Inflammatory macrophage (primary cell): Measurements from ENCODE around the gene SASH3.
"Not testable (repeated sequence)": the region's sequence is repeated elsewhere in the genome, so short reads cannot be mapped to it uniquely, and the experiment has no call there.

Experiments
- DNase-seq, 2 donors: peaks; one replicate each; pipeline ENCODE4 v3.0.0-alpha.2; 2020 to 2022
- total RNA-seq, 18 experiments: gene quantifications; one replicate each; lab custom pipeline; 2026; ENCODE audit warnings: mixed read lengths in 6 of 18, inconsistent platforms in 2 of 18; lab: John Stamatoyannopoulos, UW

Gene SASH3
- total RNA-seq, result 69.4 to 224 (median 142) reads per million in 18 experiments

GRCh38 chrX:129779747-129780146, at the start of gene SASH3:
Gene SASH3 (plus strand): TSS chrX:129779949. CDS start chrX:129780098, 149 bp downstream.
- DNase-seq, result peak; percentile 76 to 84

GRCh38 chrX:129731228-129731627, 48.5 kb upstream of the SASH3 start:
- peak; percentile 64 to 78 for DNase-seq

- DNase-seq, result no peak
These were observed 46.9 kb upstream of the SASH3 start for GRCh38 chrX:129732857-129733256.

- no peak for DNase-seq
These were observed 46.4 kb upstream of the SASH3 start for GRCh38 chrX:129733335-129733734.

GRCh38 chrX:129736491-129736890, 43.3 kb upstream of the SASH3 start:
- DNase-seq, result no peak

GRCh38 chrX:129737916-129738315, 41.8 kb upstream of the SASH3 start:
- peak; percentile 68 to 72 for DNase-seq

- DNase-seq, result no peak
These were observed 41.1 kb upstream of the SASH3 start, which contains the start of gene XPNPEP2 for GRCh38 chrX:129738466-129739308. Gene XPNPEP2 (plus strand): TSS chrX:129738979. CDS start chrX:129739214, 235 bp downstream.

- DNase-seq, result no peak
These were observed 40.2 kb upstream of the SASH3 start for GRCh38 chrX:129739578-129739977.

- DNase-seq, result no peak
These were observed 37.6 kb upstream of the SASH3 start for GRCh38 chrX:129741880-129742758.

GRCh38 chrX:129742759-129743152, 37.0 kb upstream of the SASH3 start:
- not testable (repeated sequence) for DNase-seq

- DNase-seq, result no peak
These were observed 35.9 kb upstream of the SASH3 start for GRCh38 chrX:129743821-129744220.

GRCh38 chrX:129744861-129745321, 34.9 kb upstream of the SASH3 start:
- peak in 1 of 2 donors; percentile 20 for DNase-seq

- peak; percentile 24 to 37 for DNase-seq
These were observed 32.9 kb upstream of the SASH3 start for GRCh38 chrX:129746557-129747470.

GRCh38 chrX:129747533-129747932, 32.2 kb upstream of the SASH3 start:
- no peak for DNase-seq

GRCh38 chrX:129748305-129748704, 31.4 kb upstream of the SASH3 start:
- peak; percentile 34 to 63 for DNase-seq

GRCh38 chrX:129749069-129749468, 30.7 kb upstream of the SASH3 start:
- DNase-seq, result no peak

GRCh38 chrX:129750971-129751370, 28.8 kb upstream of the SASH3 start:
- DNase-seq, result no peak

GRCh38 chrX:129754056-129755024, 25.4 kb upstream of the SASH3 start:
- peak; percentile 36 to 39 for DNase-seq

GRCh38 chrX:129755779-129756650, 23.7 kb upstream of the SASH3 start:
- no peak for DNase-seq
